RWPE1 (cell line): Measurements from ENCODE around the gene RALGPS1.
A peak's percentile ranks its signal among the peaks of the same experiment; 100 is the strongest.

Experiments used
- CTCF ChIA-PET: fragments of 350-600 bp; sonication (Branson Sonifier 250); formaldehyde crosslinking; extraction: SDS; loops from one replicate; lab custom pipeline; 2021; lab: Yijun Ruan, JAX
- POLR2A ChIA-PET: fragments of 400-600 bp; formaldehyde crosslinking; extraction: SDS; loops from one replicate; lab custom pipeline; 2020; ENCODE audit warnings: antibody characterized with exemption; ENCODE audit not compliant: low non-redundant PET; lab: Yijun Ruan, JAX
- DNase-seq: peaks from one replicate; pipeline ENCODE4 v3.0.0; 2012; ENCODE audit warnings: low spot score
- H3K27ac ChIP-seq: fragments of 450-650 bp; 2 replicates; pipeline ENCODE4 v1.5.1; 2017
- TF ChIP-seq, protein P1 (sequence below): fragments of 450-650 bp; conservative IDR thresholded peaks from 2 replicates; pipeline ENCODE4 v1.5.1; 2017; ENCODE audit warnings: low read depth, mild to moderate bottlenecking

The RALGPS1 gene

DNA sequence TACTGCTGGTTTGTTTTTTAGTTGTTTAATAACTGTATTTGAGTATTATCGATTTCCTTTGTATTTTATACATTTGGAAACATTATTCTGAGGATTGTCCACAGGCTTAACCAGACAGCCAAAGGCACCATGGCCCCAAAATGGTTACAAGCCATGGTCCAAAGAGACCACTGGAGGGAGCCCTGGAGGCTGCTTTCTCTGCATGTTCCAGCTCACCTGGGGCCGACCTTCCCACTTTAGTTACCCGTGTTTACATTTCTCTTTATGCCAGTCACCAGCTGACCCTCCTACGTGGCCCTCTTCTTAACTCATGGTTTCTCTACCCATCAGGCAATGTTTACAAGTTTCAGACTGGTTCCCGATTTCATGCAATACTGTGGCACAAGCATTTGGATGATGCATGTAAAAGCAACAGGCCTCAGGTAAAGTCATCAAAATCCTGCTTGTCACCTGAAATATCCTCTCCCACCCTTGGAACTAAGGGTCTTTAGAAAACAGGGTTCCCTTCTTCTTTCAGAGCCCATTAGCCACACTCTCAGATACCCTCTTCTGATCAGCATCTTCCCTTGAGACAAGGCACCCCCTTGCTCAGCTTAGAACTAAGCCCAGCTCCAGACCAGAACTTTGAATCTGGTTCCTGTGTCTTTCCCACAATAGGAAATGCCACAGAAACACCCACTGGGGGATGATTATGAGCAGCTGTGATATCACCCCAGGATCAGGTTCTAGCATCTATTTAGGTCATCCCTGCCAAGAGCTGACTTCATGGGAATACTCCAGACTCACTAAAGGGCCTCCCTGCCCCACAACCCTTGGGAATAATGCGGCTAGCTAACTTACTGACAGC, 300.1 kb downstream of the RALGPS1 start:
- CTCF ChIA-PET = interaction anchor here (0.6 to 3.2 kb wide), 17 partner anchors 9 to 352 kb away, joined by 3 to 17 read pairs (median 5); partner anchors contain the start of gene SLC2A8
- TF ChIP-seq, protein P1, sequence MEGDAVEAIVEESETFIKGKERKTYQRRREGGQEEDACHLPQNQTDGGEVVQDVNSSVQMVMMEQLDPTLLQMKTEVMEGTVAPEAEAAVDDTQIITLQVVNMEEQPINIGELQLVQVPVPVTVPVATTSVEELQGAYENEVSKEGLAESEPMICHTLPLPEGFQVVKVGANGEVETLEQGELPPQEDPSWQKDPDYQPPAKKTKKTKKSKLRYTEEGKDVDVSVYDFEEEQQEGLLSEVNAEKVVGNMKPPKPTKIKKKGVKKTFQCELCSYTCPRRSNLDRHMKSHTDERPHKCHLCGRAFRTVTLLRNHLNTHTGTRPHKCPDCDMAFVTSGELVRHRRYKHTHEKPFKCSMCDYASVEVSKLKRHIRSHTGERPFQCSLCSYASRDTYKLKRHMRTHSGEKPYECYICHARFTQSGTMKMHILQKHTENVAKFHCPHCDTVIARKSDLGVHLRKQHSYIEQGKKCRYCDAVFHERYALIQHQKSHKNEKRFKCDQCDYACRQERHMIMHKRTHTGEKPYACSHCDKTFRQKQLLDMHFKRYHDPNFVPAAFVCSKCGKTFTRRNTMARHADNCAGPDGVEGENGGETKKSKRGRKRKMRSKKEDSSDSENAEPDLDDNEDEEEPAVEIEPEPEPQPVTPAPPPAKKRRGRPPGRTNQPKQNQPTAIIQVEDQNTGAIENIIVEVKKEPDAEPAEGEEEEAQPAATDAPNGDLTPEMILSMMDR = peak; percentile 99
- peak; percentile 92 for DNase-seq
- H3K27ac ChIP-seq = no peak overlapping the region
- POLR2A ChIA-PET = no interaction called here

DNA sequence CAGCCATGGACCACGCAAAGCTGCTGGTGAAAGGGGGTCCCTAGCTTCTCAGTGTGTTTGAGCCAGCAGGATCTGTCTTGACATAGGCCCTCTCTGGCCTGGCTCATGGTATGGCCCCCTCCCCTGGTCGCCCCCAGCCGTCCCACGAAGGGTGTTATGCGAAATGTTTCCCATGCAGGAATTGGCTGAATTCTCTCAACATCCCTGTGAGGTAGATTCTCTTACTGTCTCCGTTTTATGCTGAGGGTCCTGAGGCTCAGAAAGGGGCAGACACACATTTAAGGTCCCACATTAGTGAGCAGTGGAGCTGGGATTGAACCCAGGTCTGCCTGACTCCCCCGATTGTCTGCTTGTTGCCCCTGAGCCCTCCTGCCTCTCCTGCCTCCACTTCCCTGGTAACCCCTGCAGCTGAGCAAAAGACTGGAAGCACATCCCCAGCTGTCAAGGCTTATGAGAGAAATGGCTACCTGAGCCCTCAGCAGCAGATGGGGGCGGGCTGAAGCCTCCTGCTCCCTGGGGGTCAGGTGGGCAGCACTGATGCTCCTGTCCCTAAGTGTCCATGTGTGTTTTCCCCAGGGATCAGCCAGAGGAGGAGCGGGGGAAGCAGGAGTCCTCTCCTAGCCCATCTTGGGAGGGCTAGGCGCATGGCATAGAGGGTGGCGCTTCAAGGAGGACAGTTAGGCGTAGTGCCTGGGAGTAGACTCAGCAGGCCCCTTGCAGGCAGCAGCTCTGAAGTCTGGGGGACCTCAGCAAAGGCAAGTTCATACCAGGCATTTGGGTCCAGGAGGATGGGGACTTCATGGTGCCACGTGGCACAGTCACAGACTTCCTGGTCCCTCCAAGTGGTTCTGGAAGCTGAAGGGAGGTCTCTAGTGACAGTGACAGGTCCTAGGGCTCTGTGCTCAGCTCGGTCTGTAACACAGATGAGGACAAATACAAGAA, 301.0 kb downstream of the RALGPS1 start:
- ChIA-PET POLR2A (no interaction called here), CTCF (interaction anchor here (0.6 to 3.2 kb wide), 9 partner anchors 10 to 275 kb away, joined by 3 to 17 read pairs (median 6); partner anchors contain the start of gene SLC2A8)
- TF ChIP-seq, protein P1 = no peak
- H3K27ac ChIP-seq = no peak overlapping the region
- no peak for DNase-seq

DNA sequence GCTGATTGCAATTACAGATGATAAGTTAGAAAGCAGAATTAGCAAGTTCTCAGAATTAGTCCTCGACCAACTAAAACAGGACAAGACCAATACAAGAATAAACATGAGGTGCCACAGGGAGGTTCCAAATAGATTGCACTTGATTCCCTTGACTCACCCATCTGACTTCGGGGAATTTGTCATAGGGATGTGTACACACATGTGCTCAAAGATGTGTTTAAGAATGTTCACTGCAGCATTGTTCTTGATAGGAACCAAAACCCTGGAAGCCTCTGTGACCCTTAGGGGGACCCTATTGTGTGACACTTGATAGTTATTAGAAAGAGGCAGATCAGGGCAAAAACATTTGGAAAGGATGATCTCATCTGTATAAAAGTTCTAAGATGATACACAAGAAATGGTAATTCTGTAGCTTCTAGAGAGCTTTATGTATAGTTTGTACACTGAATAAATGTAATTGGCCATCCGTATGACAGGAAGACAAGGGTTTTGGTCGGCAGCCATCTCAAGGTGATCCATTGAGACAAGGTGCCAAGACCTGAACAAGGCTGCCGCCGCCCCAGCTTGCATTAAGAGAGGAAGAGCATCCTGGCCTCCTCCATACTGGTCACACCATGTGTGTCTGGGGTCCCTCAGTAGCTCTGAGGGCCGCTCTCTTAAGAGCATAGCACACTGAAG, 301.8 kb downstream of the RALGPS1 start:
- TF ChIP-seq, protein P1 = no peak
- H3K27ac ChIP-seq = no peak overlapping the region
- POLR2A ChIA-PET = no interaction called here
- DNase-seq = no peak
- CTCF ChIA-PET = interaction anchor here (1.0 to 1.7 kb wide), 2 partner anchors 12 to 14 kb away, joined by 3 read pairs; no protein-coding TSS in a partner anchor

DNA sequence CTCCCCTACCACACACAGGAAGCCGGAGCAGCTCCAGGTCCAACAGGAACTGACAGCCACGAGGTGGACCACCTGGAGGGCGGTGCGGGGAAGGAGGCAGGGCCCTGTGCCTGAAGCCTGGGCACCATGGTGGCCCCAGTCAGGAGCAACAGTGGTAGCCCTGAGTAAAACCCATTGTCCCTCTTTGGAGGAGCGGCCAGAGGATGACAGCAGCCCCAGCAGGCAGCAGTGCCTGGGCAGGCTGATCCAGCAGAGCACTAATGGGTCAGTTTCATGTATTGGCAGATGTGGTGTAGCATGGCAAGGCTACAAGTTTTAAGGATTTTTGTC, 302.3 kb downstream of the RALGPS1 start:
- ChIA-PET POLR2A (no interaction called here), CTCF (interaction anchor here (1.0 to 1.7 kb wide), 2 partner anchors 12 to 15 kb away, joined by 3 read pairs; no protein-coding TSS in a partner anchor)
- TF ChIP-seq, protein P1 = no peak

DNA sequence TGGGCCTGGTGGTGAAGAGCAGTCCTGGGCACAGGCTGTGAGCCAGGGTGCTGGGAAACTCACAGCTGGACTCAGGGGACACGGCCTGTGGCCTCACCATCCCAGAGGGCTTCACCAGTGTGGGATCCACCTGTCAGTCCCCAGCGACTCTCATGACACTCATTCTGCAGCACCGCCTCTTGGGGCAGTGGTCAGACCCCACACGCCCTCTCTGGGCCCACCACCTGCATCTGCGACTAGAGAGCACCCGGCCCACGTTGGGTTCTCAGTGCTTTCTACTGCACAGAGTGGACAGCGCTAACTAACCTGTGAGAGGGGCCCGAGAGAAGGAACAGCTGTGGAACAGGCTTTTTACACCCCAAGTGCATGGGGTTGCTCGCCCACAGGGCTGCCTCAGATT, 304.2 kb downstream of the RALGPS1 start:
- TF ChIP-seq, protein P1 = no peak
- POLR2A ChIA-PET = no interaction called here
- no peak for DNase-seq
- CTCF ChIA-PET = no interaction called here
- no peak overlapping the region for H3K27ac ChIP-seq

More for the DNA sequence above, 302.3 kb downstream of the RALGPS1 start:
- no peak overlapping the region for H3K27ac ChIP-seq
- DNase-seq = no peak
